Jurkat, Clone E6-1 (cell line): ENCODE results near the gene ENTREP3.

Experiments
- DNase-seq: peaks from one replicate; pipeline ENCODE4 v3.0.0-alpha.2; 2011; ENCODE audit warnings: low read depth, low spot score
- H3K4me3 ChIP-seq: 2 replicates; pipeline ENCODE4 v1.5.1; 2011; ENCODE audit warnings: mild to moderate bottlenecking, low read length, control low read depth, moderate library complexity

ENTREP3 gene

DNA sequence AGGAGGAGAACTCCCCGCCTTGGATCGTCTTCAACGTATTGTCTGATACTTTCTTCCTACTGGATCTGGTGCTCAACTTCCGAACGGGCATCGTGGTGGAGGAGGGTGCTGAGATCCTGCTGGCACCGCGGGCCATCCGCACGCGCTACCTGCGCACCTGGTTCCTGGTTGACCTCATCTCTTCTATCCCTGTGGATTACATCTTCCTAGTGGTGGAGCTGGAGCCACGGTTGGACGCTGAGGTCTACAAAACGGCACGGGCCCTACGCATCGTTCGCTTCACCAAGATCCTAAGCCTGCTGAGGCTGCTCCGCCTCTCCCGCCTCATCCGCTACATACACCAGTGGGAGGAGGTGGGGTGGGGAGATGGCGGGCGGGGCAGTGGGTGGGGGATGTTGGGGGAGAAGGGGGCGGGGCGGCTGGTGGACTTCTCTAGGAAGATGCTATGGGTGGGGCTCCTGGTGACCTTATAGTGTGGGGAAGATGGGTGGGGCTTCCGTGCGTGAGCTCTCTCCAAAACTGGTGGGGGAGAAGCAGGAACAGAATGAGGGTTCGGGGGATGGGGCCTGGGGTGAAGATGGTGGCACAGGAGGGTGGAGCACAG is 27.3 kb upstream of the ENTREP3 start:
- no peak for DNase-seq
- H3K4me3 ChIP-seq = no peak overlapping the region

DNA sequence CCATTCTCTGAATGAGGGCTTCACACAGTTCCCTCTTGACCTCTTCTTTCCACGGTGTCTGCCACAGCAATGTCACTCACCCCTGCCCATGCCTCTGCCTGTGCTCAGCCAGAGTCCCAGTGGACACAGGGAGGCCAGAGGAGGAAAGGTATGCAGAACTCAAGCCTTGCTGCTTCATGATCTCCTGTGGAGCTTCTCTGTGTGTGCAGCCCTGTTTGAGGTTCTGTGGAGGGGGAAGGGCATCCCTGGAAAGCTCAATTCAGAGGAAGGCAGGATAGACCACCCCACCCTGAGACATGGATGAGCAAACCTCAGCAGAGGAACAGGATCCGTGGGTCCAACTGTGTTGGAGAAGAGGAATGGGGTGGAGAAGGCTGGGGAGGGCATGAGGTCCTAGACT is 24.0 kb upstream of the ENTREP3 start:
- no peak overlapping the region for H3K4me3 ChIP-seq
- DNase-seq = no peak

DNA sequence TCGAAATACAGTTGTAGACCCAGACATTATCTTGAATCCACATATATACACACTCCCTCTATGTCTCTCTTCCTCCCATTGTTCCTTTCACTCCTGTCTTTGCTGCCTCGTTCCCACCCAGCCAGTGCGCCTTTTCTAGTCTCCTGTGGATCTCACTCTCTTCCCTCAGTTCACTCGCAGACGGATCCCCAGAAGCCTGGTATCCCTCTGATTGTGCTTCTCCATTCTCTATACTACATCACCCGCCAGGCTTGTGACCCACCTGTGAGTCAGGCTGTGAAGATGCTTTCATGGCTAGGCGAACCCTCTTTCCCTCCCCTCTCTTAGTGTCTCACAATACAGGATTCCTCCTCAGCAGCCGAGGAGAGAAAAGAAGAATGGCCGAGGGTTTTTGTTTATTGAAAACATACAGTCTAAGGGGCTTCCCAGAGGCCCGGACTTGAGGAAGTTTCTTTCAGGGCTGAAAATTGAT is 23.4 kb upstream of the ENTREP3 start:
- H3K4me3 ChIP-seq = peak overlapping the region; percentile 76; the same call in 1 of the 2 replicates
- DNase-seq = no peak

DNA sequence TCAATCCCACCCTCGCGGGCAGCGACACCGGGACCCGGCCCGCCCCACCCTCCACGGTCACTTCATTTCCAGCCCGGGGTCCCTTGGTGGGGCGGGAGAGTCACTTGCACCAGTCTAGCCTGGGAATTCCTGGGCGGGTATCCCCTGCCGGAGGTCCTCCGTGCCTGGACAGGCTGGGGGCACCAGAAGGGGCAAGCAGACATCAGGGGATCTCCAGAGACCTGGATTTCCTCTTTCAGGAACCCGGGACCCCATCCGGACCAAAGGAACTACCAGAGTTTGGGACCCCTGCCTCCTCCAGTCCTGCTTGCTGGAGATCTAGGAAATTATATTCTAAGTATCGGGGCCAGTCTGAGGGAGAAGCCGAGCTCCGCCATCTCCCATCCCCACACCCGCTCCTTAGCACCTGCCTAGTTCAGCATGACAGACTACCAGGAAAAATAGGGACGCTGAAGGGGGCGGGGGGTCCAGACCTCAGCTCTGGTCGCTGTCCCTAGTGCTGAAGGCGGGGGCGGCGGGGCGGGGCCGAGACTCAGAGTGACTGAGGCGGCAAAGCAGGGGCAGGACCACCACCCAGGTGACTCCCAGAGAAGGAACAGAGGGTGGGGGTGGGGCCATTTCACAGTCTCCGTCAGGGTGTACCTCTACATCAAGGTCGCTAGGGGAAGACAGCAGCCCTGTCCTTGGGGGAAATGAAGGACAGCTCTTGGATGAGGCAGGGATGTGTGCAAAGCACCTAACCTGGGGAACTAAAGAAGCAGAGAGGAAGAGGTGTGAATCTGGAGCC is 22.8 kb upstream of the ENTREP3 start:
- H3K4me3 ChIP-seq = peak overlapping the region; percentile 76
- peak; percentile 77 for DNase-seq

DNA sequence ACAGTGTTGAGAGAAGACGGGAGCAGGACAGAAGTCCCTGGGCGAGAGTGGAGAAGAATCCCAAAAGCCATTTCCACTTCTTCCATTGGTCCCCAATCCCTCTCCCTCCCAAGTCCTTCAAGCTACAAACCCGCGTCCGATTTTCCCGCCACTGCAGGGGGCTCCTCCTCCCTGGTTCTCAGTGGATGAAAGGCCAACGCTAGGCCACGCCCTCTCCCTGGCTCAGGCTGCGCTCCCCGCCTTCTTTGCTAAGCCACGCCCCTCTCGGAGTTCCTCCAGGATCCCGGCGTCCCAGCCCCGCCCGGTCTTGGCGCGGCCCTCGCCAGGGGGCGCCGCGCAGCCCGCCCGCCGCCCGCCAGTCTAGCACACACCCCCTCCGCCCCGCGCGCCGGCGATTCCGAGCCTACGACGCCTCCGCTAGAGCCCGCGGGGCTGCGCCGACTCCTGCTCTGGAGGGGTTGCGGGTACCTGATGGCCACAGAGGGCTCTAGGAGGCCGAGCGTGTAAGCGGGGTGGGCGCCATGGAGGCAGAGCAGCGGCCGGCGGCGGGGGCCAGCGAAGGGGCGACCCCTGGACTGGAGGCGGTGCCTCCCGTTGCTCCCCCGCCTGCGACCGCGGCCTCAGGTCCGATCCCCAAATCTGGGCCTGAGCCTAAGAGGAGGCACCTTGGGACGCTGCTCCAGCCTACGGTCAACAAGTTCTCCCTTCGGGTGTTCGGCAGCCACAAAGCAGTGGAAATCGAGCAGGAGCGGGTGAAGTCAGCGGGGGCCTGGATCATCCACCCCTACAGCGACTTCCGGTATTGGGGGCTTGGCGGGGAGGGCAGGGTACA is 22.0 kb upstream of the ENTREP3 start, which contains the start of gene HCN3:
HCN3 (plus strand) TSS at position 394 of the 832 bp plus-strand sequence; CDS start at position 522, 128 bp downstream.
- H3K4me3 ChIP-seq = peak within 1 kb of the TSS; percentile 76
- peak; percentile 91 for DNase-seq

DNA sequence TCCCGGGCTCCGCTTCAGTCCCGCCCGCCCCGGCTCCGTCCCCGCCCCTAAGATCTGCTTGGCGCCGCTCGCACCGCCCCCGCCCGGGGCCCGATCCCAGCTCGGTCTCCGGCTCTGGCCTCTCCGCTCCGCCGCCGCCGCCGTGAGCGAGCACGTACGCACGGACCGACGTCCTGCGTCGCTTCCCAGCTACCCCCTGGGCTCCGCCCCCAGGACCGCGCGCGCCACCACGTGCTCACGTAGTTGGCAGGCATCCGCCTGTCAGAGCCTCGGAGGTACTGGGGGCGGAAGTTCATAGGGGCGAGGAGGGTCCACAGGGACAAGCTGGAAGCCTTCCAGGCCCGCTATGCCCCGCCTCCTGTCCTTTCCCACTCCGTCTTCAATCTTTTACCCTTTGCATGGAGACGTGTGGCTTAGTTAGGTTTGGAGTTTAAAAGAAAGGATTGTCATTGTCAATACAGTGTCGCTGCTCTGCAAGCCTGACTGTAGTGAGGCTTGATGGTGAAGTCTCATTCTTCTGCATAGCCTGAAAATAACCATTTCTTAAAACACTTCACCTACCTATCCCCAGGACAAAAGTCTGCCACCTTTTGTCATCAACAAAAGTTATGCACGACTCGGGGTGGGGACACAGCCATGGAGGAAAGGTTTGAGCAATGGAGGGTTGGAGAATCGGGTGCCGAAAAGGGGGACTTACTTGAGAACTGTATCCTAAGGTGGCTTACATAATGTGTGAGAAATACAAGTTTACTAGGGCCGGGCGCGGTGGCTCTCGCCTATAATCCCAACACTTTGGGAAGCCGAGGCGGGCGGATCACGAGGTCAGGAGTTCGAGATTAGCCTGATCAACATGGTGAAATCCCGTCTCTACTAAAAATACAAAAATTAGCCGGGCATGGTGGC is 18.3 kb upstream of the ENTREP3 start, which contains the start of gene CLK2:
CLK2 (minus strand) TSS at position 162 of the 903 bp plus-strand sequence. CDS start 2,527 bp downstream, outside the sequence.
- peak; percentile 92 for DNase-seq
- peak within 1 kb of the TSS; percentile 68 for H3K4me3 ChIP-seq

DNA sequence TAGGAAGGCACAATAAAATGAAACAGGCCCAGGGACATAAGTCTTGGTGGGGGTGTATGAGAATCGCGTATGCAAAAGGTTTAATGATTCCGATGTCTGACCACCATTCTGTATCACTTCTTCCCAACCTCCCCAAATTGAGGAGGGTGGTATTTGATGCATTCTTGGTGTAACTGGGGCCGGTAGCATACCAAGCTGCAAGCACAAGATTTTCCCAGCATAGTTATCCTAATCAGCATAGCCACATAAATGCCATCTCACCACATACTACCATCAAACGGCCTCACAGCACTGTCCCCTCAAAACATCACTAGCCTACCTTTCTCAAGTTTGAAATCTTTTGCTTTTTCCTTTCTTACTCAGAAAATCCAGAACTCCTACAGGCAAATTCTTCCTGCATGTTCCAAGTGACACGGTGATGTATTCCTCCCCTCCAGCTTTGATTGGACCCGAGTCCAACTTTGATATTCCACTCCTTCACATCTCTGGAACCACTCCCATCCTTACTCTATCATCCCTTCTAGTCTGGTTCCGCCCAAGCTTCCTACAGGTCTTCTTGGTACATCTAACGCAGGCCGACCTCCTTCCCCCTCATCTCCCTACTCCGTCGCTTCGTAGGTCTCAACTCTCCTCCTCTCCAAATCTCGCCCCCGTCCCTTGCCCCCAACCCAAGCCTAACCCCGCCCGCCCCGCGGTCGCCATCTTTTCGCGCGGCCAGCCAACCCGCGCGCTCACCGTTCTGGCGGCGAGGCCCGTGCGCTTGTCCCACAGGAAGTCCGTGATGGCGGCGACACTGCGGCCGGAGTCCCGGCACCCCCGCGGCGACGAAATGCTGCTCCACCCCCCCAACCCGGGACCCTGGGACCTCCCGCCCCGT is 17.4 kb upstream of the ENTREP3 start:
- H3K4me3 ChIP-seq = peak overlapping the region; percentile 68
- DNase-seq = no peak

DNA sequence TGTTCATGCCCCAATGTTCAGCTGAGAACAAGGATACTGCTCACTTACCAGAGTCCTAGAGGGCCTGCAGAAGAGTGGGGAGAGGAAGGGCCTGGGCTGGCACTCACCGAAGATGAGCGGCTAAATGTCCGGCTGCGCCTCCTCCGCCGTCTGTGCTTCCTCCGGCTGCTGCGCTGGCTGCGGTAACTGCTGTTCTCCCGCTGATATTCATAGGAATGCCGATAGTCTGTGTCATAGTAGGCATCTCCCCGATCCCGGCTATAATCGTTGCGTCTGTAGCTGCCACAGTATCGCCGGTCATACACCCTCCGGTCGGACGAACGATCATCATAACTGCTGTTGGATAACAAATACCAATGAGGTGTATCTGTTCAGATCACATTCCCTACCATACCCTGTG is 14.1 kb upstream of the ENTREP3 start:
- DNase-seq = no peak
- H3K4me3 ChIP-seq = no peak overlapping the region

DNA sequence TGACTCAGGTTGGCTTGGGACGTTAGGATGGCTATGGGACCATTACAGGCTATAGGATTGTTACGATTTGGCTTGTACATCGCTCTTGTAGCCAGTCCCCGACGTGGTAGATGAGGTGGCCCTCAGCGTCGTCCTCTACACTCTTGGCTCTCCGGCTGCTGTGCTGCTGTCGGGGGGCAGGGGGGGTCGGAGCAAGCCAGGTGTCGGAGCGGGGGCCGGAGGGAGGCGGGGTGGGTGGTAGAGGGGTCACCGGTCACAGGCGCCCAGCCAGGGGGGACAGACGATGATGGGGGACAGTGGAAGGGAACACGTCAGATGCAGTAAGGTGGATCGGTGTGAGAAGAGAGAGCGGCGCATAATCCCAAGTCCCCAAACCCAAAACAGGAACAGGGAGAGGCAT is 13.3 kb upstream of the ENTREP3 start:
- DNase-seq = no peak
- H3K4me3 ChIP-seq = no peak overlapping the region

DNA sequence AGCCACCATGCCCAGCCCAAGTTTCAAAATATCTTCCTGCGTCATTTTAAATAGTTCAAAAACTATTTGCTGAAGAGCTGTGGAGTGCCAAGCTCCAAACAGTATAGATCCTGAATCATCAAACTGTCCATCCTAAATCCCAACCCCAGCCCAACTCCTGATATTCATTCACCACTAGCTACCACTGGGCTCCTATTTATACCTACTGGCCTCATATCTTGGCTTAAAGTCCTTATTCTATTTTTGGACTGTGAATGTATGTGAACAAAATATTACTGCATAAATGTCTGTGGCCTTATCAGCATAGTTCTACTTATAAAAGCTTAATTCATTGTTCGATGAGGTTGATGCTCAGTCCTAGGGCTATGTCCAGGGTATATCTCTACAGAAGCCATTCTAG is 12.1 kb upstream of the ENTREP3 start:
- DNase-seq = no peak
- no peak overlapping the region for H3K4me3 ChIP-seq

DNA sequence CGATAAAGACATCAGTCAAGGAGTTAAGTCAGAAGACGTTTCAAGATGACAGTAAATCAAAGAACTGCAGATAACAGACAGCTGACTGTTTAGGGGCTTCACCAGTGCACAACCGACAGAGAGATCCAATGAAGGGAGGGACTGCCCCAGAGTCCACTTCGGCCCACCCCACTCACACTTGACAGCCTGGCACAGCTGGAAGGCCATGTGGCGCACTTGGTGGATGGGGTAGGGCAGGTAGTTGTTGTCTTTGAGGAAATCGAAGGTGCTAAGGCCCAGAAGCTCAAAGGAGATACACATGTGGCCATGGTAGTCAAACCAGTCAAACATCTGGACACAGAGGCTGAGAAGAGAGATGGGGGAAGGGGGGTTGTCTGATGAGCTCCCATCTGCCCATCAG is 11.3 kb upstream of the ENTREP3 start:
- H3K4me3 ChIP-seq = no peak overlapping the region
- no peak for DNase-seq

DNA sequence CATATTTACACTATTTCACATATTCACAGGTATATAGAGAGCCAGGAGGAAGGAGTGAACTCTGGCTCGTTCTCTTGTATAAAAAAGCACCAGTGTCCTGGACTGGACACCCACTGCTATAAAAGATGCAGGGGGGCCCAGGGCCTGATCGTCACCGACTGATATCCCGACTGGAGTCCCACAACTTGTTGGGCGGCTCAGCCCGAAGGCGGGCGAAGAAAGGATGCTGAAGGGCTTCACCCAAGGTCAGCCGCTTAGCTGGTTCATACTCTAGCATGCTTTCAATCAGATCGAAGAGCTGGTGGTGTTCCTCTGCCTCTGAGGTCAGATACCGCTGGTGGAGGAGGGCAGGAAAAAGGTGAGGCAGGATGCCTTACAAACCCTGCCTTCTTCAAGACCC is 7.8 kb upstream of the ENTREP3 start:
- DNase-seq = no peak
- no peak overlapping the region for H3K4me3 ChIP-seq

DNA sequence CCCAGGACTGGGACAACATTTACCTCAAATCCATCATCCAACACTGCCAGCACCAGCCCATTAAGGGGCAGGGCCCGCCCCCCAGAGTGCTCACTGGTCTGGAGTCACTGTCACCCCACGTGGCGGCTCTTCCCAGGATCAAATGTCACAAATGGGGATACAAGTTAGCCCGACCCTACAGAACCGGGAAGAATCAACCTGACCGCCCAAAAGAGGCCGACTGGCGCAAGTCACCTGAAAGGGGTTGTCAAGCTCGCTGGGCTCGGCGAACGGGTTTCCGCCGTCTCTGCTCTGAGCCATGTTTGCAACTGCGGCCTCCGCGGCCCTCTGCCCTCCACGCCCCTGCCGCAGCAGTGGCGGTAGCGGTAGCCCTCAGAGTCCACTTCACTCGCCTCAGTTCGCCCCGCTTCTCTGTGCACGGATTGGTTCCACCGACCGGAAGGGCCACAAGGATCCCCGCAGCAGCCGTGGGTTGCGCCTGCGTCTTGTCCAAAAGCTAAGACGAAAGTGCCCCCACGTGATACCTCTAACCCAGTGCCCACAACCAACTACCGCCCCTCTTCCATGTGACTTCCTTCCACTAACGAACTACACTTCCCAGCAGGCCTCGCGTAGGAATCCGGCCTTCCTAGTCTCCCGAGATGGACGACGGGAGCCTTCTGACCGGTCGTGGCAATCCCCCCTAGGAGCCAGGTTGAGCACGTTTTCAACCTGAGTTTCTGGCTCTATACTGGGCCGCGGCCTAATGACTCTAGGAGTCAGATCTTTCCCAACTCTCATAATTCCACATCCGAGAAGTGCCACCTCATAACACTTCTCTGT is 6.8 kb upstream of the ENTREP3 start, which contains the start of gene SCAMP3:
SCAMP3 (minus strand) TSS at position 509 of the 822 bp plus-strand sequence; CDS start at position 300, 209 bp downstream.
- DNase-seq = peak; percentile 94
- H3K4me3 ChIP-seq = peak within 1 kb of the TSS; percentile 96

DNA sequence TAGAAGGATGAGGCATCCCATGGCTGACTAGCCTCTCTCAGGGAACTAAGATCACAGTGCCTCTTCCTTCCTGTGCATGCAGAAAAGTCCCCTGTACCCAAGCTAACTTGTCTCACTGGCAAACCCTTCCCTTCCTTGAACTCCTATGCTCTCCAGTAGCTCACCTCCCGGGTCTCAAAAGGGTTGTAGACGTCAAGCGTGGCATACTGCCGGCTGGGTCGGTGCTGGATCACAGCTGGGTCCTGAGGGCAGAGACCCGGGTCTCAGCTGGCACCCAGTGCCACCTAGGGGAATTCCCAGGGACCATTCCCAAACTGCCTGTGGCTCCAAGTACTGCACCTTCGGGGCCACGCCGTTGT is 6.2 kb upstream of the ENTREP3 start:
- no peak for DNase-seq

DNA sequence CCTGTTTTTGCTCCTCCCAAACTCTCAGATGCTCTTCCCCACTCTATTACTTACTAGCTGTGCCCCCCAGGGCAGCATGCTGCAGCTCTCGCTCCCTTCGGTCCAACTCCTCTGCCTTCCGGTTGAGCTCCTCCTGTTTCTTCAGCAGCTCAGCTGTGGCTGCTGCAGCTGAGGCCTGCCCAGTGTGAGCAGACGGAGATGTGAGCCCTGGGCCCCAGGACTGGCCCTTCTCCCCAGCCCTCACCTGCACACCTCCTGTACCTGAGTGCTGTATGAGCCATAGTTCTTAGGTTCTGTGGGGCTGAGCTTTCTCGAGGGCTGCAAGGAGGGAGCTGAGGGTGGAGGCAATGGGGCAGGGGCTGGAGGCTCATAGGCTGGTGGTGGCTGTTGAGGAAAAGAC is 5.0 kb upstream of the ENTREP3 start:
- H3K4me3 ChIP-seq = no peak overlapping the region
- DNase-seq = no peak

More for the DNA sequence above, 6.2 kb upstream of the ENTREP3 start:
- H3K4me3 ChIP-seq = peak overlapping the region; percentile 96

DNA sequence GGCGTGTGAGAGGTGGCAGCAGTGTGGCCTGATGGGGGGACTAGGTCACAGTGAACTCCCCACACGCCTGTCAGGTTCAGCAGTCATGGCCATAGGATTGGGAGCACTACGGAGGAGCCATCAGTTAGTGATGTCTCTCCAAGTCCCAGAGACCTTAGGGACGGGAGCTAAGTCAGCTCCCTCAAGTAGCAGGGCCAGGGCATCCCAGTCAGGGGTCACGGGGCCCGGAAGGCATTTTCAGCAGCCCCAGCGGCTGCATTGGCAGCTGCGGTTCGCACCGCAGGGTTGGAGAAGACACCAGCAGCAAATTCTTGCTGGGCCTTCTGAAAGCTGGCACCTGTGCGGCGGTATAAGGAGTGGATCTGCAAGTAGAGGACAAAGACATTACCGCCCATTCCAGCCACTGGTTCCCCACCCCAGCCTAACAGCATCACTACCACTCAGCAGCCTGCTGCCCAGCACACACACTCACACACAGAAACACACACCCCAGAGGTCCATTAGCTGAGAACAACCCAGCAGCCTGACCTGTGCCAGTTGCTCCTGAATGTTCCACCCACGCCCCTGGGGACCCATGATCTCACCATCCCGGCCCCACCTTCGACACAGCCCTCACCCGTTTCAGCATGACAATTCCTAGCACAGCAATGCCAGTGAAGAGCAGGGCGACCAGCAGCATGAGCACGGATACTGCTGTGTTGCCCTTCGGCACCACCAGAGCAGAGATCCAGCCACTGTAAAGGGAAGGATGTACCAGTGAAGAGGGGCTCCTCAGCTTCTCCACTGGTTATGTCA is 972 bp upstream of the ENTREP3 start:
- H3K4me3 ChIP-seq = no peak overlapping the region
- DNase-seq = no peak
